Gastroesophageal sphincter (tissue), 4 donors: Measurements from ENCODE around the gene BICRA. TPM values are rescaled to one million over a fixed set of nuclear protein-coding genes. Genes with fewer than 3 reads are reported as not detected.
"Not testable (repeated sequence)": the region's sequence is repeated elsewhere in the genome, so short reads cannot be mapped to it uniquely, and the experiment has no call there.

Experiments used
- ATAC-seq: fragments of 150-250 bp; one replicate; pipeline ENCODE4 v1.9.1; 2016; ENCODE audit warnings: mild to moderate bottlenecking, moderate library complexity
- H3K27ac ChIP-seq, 4 donors: fragments of 200-600 bp; sonication (generic) in 3 of 4; 1 replicate in 3 of 4; 2 replicates in 1 of 4; pipeline ENCODE4 v1.5.1; 2016 to 2019
- H3K27me3 ChIP-seq: fragments of 200-600 bp; sonication (generic); one replicate; pipeline ENCODE4 v1.5.1; 2019
- H3K36me3 ChIP-seq, 2 donors: fragments of 200-600 bp; sonication (generic); one replicate each; pipeline ENCODE4 v1.5.1; 2019; ENCODE audit warnings: control low read depth in 1 of 2
- H3K4me1 ChIP-seq, 3 donors: fragments of 200-600 bp; sonication (generic); 1 replicate in 2 of 3; 2 replicates in 1 of 3; pipeline ENCODE4 v1.5.1; 2016 to 2019; ENCODE audit warnings: control low read depth in 2 of 3
- H3K4me3 ChIP-seq, 2 donors: fragments of 200-600 bp; sonication (generic); one replicate each; pipeline ENCODE4 v1.5.1; 2019; ENCODE audit warnings: mild to moderate bottlenecking in 1 of 2, moderate library complexity in 1 of 2
- H3K9me3 ChIP-seq, 3 donors: fragments of 200-600 bp; sonication (generic); one replicate each; pipeline ENCODE4 v1.5.1; 2017 to 2019; ENCODE audit warnings: control low read depth in 2 of 3
- EP300 ChIP-seq: sonication (generic); formaldehyde crosslinking; IDR thresholded peaks from one replicate; pipeline ENCODE4 v1.6.1; 2017; ENCODE audit warnings: antibody characterized with exemption, mild to moderate bottlenecking
- POLR2A ChIP-seq, 2 donors: fragments of 450-650 bp; IDR thresholded peaks; one replicate each; pipeline ENCODE4 v1.6.1; 2017; ENCODE audit warnings: antibody characterized with exemption in 2 of 2, mild to moderate bottlenecking in 2 of 2, moderate library complexity in 1 of 2
- POLR2AphosphoS5 ChIP-seq: sonication (generic); formaldehyde crosslinking; IDR thresholded peaks from one replicate; pipeline ENCODE4 v1.6.1; 2017; ENCODE audit warnings: antibody characterized with exemption
- WGBS, 2 donors: methylation state at CpG; one replicate each; pipeline ENCODE4 v1.1.5; 2018; ENCODE audit warnings: low coverage in 1 of 2; 5-methylcytosine and 5-hydroxymethylcytosine counted together
- total RNA-seq, 4 donors: library from RNA; depleted of rRNA; stranded (reverse); fragments of >200 nt; gene quantifications; one replicate each; pipeline ENCODE4 v1.1.0, GENCODE V29; 2016
- TF ChIP-seq, protein P1 (sequence below), 4 experiments: fragments of 200-600 bp in 2 of 4; fragments of 450-650 bp in 2 of 4; sonication (generic) in 1 of 4; IDR thresholded peaks; one replicate each; pipeline ENCODE4 v1.5.1; 2017 to 2019; ENCODE audit warnings: antibody characterized with exemption in 4 of 4, mild to moderate bottlenecking in 2 of 4, moderate library complexity in 2 of 4

BICRA gene
- total RNA-seq, 4 donors from 2014 or later: 6.5 to 29.1 (median 11.5) TPM

DNA sequence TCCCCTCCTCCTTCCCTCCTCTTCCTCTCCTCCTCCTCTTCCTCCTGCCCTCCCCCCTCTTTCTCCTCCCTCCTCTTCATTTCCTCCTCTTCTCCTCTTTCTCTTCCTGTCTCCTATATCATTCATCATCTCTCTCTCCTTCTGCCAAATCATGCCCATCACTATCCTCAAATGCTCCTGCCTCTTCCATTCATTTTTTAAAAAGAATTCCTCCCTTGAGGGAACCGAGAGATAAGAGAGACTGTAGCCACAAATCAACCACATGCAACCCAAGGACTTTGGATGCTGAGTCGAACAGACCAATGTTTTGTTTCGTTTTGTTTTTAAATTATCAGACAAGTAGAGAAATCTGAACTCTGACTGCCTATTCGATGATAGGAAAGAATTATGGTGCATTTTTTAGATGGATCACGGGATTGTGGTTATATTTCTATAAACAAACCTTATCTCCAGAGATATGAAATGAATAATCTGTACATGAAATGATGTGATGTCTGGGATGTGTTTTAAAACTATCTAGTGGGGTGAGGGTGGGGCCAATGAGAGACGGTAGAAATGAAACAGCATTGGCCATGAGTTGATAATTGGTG is 26.5 kb upstream of the BICRA start:
- no peak for ATAC-seq
- Histone ChIP-seq H3K9me3 (peaks cover 0 to 8% (median 0%) of the 10 kb centered on the region in 3 donors), H3K27me3 (peaks cover 9% of the 10 kb centered on the region), H3K4me1 (no peaks in the 10 kb centered on the region), H3K4me3 (no peak overlapping the region), H3K36me3 (no peaks in the 10 kb centered on the region), H3K27ac (no peak overlapping the region)
- 21 to 50% methylated on average over 6 of the region's 6 CpGs for WGBS, 2 donors
- TF ChIP-seq POLR2A (IDR thresholded peaks at IDR 0.05): no peak
- no peak for TF ChIP-seq POLR2AphosphoS5
- TF ChIP-seq, protein P1, sequence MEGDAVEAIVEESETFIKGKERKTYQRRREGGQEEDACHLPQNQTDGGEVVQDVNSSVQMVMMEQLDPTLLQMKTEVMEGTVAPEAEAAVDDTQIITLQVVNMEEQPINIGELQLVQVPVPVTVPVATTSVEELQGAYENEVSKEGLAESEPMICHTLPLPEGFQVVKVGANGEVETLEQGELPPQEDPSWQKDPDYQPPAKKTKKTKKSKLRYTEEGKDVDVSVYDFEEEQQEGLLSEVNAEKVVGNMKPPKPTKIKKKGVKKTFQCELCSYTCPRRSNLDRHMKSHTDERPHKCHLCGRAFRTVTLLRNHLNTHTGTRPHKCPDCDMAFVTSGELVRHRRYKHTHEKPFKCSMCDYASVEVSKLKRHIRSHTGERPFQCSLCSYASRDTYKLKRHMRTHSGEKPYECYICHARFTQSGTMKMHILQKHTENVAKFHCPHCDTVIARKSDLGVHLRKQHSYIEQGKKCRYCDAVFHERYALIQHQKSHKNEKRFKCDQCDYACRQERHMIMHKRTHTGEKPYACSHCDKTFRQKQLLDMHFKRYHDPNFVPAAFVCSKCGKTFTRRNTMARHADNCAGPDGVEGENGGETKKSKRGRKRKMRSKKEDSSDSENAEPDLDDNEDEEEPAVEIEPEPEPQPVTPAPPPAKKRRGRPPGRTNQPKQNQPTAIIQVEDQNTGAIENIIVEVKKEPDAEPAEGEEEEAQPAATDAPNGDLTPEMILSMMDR (IDR thresholded peaks at IDR 0.05): no peak
- no peak for TF ChIP-seq EP300

DNA sequence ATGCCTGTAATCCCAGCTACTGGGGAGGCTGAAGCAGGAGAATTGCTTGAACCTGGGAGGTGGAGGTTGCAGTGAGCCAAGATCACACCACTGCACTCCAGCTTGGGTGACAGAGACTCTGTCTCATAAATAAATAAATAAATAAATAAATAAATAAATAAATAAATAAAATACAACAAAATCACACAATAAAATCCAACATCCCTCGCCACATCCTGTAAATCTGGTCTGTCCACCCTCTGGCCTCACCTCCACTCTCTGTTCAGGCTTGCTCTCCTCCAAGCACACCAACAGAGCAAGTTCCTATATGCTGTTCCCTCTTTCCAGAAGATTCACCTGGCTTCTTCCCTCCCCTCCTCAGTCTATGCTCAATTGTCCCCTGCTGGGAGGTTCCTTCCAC is 25.8 kb upstream of the BICRA start:
- not testable (repeated sequence) for H3K4me1 ChIP-seq, H3K9me3 ChIP-seq, H3K27me3 ChIP-seq, ATAC-seq, H3K4me3 ChIP-seq, H3K36me3 ChIP-seq, H3K27ac ChIP-seq
- 92 to 100% methylated on average over 1 of the region's 1 CpG for WGBS, 2 donors

DNA sequence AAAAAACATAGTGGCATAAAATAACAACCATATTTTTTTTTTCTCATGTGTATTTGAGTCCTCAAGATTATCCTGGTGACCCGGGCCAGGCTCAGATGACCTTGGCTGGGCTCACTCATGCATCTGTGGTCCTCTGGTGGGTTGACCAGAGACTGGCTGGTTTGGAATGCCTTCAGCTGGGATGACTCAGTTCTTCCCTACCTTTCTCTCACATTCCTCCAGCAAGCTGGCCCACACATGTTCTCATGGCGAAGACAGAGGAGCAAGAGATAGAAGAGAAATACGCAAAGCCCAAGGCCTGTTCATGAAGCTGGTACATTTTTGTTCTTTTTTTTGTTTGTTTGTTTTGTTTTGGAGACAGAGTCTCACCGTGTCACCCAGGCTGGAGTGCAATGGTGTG is 21.6 kb upstream of the BICRA start:
- no peak for ATAC-seq
- no peak overlapping the region for H3K4me3 ChIP-seq

DNA sequence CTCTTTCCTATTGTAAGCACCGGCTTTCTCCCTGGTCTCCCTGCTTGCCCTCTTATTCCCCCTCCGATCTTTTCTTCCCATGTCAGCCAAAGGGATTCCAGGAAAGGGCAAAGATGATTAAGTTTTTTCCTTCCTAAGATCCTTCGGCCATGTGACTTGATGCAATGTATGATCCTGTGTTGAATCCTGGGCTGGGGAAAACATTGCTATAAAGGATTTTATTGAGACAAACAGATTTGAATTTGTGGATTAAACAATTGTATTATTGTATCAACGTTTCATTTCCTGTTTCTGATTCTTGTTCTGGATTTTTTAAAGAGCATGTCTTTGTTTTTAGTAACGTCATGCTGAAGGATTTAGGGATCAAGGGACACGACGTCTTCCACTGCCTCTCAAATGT is 19.1 kb upstream of the BICRA start:
- WGBS, 2 donors: 20 to 36% methylated on average over 3 to 7 of the region's 7 CpGs
- no peak overlapping the region for H3K4me3 ChIP-seq
- no peaks in the 10 kb centered on the region for H3K4me1 ChIP-seq
- peaks cover 0 to 8% (median 0%) of the 10 kb centered on the region in 3 donors for H3K9me3 ChIP-seq
- peak overlapping the region in 2 of 4 donors; percentile 19 to 54 for H3K27ac ChIP-seq
- H3K27me3 ChIP-seq: peaks cover 9% of the 10 kb centered on the region
- ATAC-seq: no peak
- H3K36me3 ChIP-seq: no peaks in the 10 kb centered on the region
- no peak for TF ChIP-seq EP300
- no peak for TF ChIP-seq POLR2A (IDR thresholded peaks at IDR 0.05)
- TF ChIP-seq, protein P1 (IDR thresholded peaks at IDR 0.05): no peak
- no peak for TF ChIP-seq POLR2AphosphoS5

More for the DNA sequence above, 21.6 kb upstream of the BICRA start:
- Histone ChIP-seq H3K36me3 (no peaks in the 10 kb centered on the region), H3K9me3 (peaks cover 0 to 8% (median 0%) of the 10 kb centered on the region in 3 donors), H3K27ac (no peak overlapping the region), H3K27me3 (peaks cover 9% of the 10 kb centered on the region), H3K4me1 (no peaks in the 10 kb centered on the region)
- TF ChIP-seq EP300: no peak
- TF ChIP-seq, protein P1 (IDR thresholded peaks at IDR 0.05): no peak
- WGBS, 2 donors: 93% methylated on average over 3 to 4 of the region's 4 CpGs

DNA sequence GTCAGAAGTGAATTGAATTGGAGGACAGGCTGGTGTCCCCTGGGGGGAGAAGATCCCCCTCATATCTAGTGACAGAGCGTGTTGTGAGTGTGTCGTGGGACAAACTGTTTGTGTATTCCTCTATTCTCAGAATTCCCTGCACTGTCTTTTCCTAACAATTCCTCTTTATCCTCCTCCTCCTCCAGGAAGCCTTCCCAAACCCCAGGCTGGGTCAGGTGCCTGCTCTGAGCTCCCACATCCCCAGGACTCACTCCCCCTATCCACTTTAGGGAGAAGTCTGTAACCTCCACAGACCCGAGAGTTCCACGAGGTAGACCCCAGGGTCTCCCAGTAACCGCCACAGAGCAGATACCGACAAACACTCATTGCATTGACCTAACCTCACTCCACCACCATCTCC is 15.1 kb upstream of the BICRA start:
- Histone ChIP-seq H3K4me1 (peaks cover 0 to 9% (median 0%) of the 10 kb centered on the region in 3 donors), H3K9me3 (no peaks in the 10 kb centered on the region), H3K4me3 (no peak overlapping the region), H3K36me3 (no peaks in the 10 kb centered on the region), H3K27me3 (no peaks in the 10 kb centered on the region), H3K27ac (no peak overlapping the region)
- WGBS, 2 donors: 82 to 90% methylated on average over 6 of the region's 6 CpGs
- ATAC-seq: no peak
- no peak for TF ChIP-seq POLR2AphosphoS5
- TF ChIP-seq POLR2A (IDR thresholded peaks at IDR 0.05): no peak
- TF ChIP-seq EP300: no peak
- TF ChIP-seq, protein P1 (IDR thresholded peaks at IDR 0.05): no peak
